Right lobe of liver (tissue), 6 donors: Measurements from ENCODE around the gene P2RY11. TPM values are rescaled to one million over a fixed set of nuclear protein-coding genes. Genes with fewer than 3 reads are reported as not detected.

Source experiments
- ATAC-seq, 4 donors: fragments of 200-7000 bp; cut with Tn5 transposase; one replicate each; pipeline ENCODE4 v1.9.1; 2020; ENCODE audit warnings: mild to moderate bottlenecking in 4 of 4, moderate library complexity in 4 of 4
- DNase-seq, 3 donors: peaks; one replicate each; pipeline ENCODE4 v3.0.0-alpha.2; 2020
- H3K27ac ChIP-seq, 3 donors: fragments of 200-600 bp; one replicate each; pipeline ENCODE4 v1.8.0; 2022
- H3K27me3 ChIP-seq, 2 donors: fragments of 200-600 bp; one replicate each; pipeline ENCODE4 v1.8.0; 2022
- H3K36me3 ChIP-seq, 4 donors: fragments of 200-600 bp; sonication (generic) in 1 of 4; one replicate each; pipeline versions ENCODE4 v1.5.1 to v1.8.0; 2017 to 2022; ENCODE audit warnings: control low read depth in 1 of 4
- H3K4me1 ChIP-seq, 4 donors: fragments of 200-600 bp; sonication (generic) in 1 of 4; one replicate each; pipeline versions ENCODE4 v1.5.1 to v1.8.0; 2017 to 2022; ENCODE audit warnings: control low read depth in 1 of 4
- H3K4me3 ChIP-seq, 3 donors: fragments of 200-600 bp; one replicate each; pipeline ENCODE4 v1.8.0; 2022
- H3K9me3 ChIP-seq, 4 donors: fragments of 200-600 bp; sonication (generic) in 1 of 4; one replicate each; pipeline versions ENCODE4 v1.5.1 to v1.8.0; 2017 to 2022; ENCODE audit warnings: control low read depth in 1 of 4
- POLR2A ChIP-seq: fragments of 450-650 bp; IDR thresholded peaks from one replicate; pipeline ENCODE4 v1.6.1; 2017; ENCODE audit warnings: antibody characterized with exemption, mild to moderate bottlenecking
- WGBS: methylation state at CpG from one replicate; pipeline ENCODE4 v1.1.6; 2018; ENCODE audit warnings: low coverage, low lambda C conversion rate; ENCODE audit not compliant: insufficient coverage; ENCODE audit errors: missing lambda C conversion rate; 5-methylcytosine and 5-hydroxymethylcytosine counted together
- intact Hi-C, 2 donors: fragments of 100-400 bp; cut with DNase I; formaldehyde crosslinking; loops; one replicate each; pipeline versions ENCODE4 v1.11.2 to v1.14.1; 2022
- total RNA-seq, 6 experiments: library from RNA; depleted of rRNA in 2 of 6; stranded (reverse); fragments of >200 nt in 2 of 6; fragmentation: NEBNext Ultra II Directional in 3 of 6; extraction: Animal tissue kit (Norgen Biotek cat#: 25700) in 3 of 6; gene quantifications; one replicate each; pipeline versions ENCODE4 v1.1.0 to v1.2.4, GENCODE V29; 2016 to 2023
- TF ChIP-seq, protein P1 (sequence below), 4 donors: fragments of 200-600 bp in 3 of 4; fragments of 450-650 bp in 1 of 4; IDR thresholded peaks; one replicate each; pipeline versions ENCODE4 v1.5.1 to v1.8.0; 2016 to 2022; ENCODE audit warnings: antibody characterized with exemption in 4 of 4, mild to moderate bottlenecking in 2 of 4
- donor health status: DM: no; HTN: yes; CAD: no.
- donor health status: DM: no; HTN: no; CAD: no.
- donor health status: DM: no; HTN: no; CAD: no.
- donor health status: DM: no; HTN: yes; CAD: no.
- donor health status: DM: no; HTN: yes; CAD: no.

P2RY11 gene
- total RNA-seq, 6 experiments from 2014 or later: 2.9 to 6.8 (median 5.0) TPM

DNA sequence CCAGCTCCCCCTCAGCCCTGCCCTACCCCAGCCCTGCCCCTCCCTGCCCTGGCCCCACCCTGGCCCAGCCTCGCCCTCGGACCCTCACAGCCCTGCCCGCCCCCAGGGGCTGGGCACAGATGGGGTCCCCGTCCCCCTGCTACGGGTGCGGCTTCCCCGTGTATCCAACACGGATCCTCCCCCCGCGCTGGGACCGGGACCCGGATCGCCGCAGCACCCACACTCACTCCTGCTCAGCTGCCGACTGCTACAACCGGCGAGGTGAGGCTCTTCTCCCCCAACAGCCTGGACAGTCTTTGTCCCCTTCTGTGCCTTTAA lies 20.2 kb upstream of the P2RY11 start:
- peak in 3 of 4 donors; percentile 0 to 1 (median 0) for ATAC-seq
- peak overlapping the region; percentile 11 to 56 (median 53) for H3K27ac ChIP-seq
- peaks cover 0 to 52% (median 15%) of the 10 kb centered on the region in 4 donors for H3K4me1 ChIP-seq
- peaks cover 5 to 24% (median 10%) of the 10 kb centered on the region in 4 donors for H3K36me3 ChIP-seq
- no peaks in the 10 kb centered on the region for H3K27me3 ChIP-seq
- peak overlapping the region in 1 of 3 donors; percentile 31 for H3K4me3 ChIP-seq
- no peak for DNase-seq
- no peaks in the 10 kb centered on the region for H3K9me3 ChIP-seq
- TF ChIP-seq, protein P1, sequence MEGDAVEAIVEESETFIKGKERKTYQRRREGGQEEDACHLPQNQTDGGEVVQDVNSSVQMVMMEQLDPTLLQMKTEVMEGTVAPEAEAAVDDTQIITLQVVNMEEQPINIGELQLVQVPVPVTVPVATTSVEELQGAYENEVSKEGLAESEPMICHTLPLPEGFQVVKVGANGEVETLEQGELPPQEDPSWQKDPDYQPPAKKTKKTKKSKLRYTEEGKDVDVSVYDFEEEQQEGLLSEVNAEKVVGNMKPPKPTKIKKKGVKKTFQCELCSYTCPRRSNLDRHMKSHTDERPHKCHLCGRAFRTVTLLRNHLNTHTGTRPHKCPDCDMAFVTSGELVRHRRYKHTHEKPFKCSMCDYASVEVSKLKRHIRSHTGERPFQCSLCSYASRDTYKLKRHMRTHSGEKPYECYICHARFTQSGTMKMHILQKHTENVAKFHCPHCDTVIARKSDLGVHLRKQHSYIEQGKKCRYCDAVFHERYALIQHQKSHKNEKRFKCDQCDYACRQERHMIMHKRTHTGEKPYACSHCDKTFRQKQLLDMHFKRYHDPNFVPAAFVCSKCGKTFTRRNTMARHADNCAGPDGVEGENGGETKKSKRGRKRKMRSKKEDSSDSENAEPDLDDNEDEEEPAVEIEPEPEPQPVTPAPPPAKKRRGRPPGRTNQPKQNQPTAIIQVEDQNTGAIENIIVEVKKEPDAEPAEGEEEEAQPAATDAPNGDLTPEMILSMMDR (IDR thresholded peaks at IDR 0.05): no peak
- no peak for TF ChIP-seq POLR2A
- 89% methylated on average over 11 of the region's 17 CpGs for WGBS
- intact Hi-C loops: no loop called here

DNA sequence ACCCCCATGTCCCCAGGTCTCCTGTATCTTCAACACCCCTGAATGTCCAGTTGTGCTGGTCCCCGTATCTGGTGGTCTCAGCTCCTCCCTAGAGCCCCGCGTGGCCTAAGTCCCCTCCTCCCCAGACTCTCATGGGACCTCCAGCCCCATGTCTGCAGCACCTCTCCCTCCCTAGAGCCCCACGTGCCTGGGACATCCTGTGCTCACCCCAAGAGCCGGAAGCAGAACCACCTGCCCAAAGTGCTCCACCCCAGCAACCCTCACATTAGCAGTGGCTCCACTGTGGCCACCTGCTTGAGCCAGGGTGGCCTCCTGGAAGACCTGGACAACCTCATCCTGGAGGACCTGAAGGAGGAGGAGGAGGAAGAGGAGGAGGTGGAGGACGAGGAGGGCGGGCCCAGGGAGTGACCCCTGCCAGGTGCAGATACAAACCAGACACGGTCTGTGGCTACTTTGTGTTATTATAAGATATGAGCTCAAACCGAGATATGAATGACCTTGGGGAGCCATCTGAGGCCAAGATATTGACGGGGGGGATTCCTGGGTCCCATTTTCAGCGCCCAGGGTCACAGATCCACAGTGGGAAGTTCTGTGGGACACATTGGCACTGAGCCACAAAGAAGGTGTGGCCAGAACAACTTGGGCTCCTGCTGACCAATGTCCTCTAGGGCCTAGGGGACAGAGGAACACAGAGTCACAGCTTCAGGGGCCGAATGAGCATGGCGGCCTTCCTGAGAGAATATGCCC lies 19.4 kb upstream of the P2RY11 start:
- TF ChIP-seq POLR2A: no peak
- TF ChIP-seq, protein P1 (IDR thresholded peaks at IDR 0.05): no peak
- 52% methylated on average over 8 of the region's 13 CpGs for WGBS
- ATAC-seq (no peak), DNase-seq (no peak)
- peak overlapping the region in 1 of 3 donors; percentile 56 for H3K27ac ChIP-seq
- intact Hi-C loops: no loop called here
- no peaks in the 10 kb centered on the region for H3K9me3 ChIP-seq
- H3K4me3 ChIP-seq: no peak overlapping the region
- no peaks in the 10 kb centered on the region for H3K27me3 ChIP-seq
- H3K4me1 ChIP-seq: peaks cover 0 to 57% (median 17%) of the 10 kb centered on the region in 4 donors
- peaks cover 5 to 24% (median 10%) of the 10 kb centered on the region in 4 donors for H3K36me3 ChIP-seq

DNA sequence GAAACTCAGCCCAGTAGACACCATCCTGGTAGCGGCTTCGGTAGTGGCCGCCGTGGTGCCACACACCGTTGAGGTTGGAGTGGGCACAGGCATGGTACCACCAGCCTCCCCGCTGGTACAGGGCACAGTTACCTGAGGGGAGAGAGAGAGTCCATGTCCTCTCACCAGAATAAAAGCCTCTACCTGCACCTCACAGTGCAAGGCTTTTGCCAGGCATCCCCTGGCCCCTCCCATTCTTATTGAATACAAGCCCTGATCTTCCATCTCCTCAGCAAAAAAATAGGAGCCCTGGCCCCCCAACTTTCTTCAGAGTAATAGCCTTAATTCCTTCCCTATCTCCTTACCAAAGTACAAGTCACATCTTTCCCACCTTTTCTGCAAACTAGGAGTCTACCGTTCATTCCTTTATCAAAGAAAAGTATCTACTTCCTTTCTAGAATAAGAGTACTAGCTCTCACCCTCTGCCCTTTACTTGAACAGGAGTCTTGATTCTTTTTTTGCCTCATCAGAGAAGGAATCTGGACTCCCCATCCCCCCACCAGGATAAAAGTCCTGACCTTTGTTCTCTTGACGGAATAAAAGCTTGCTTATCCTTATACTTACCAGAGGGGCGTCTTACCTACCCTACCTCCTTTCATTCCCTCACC lies 18.7 kb upstream of the P2RY11 start:
- Histone ChIP-seq H3K9me3 (no peaks in the 10 kb centered on the region), H3K4me3 (no peak overlapping the region), H3K4me1 (peaks cover 0 to 57% (median 17%) of the 10 kb centered on the region in 4 donors), H3K27ac (no peak overlapping the region), H3K27me3 (no peaks in the 10 kb centered on the region), H3K36me3 (peaks cover 5 to 24% (median 10%) of the 10 kb centered on the region in 4 donors)
- ATAC-seq (no peak), DNase-seq (no peak)
- WGBS: 46% methylated on average over 3 of the region's 9 CpGs
- intact Hi-C loops: no loop called here
- TF ChIP-seq, protein P1 (IDR thresholded peaks at IDR 0.05): no peak
- TF ChIP-seq POLR2A: peak; percentile 18

GRCh38 chr19:10093295-10094186 lies 18.0 kb upstream of the P2RY11 start:
- no peak overlapping the region for H3K27ac ChIP-seq
- H3K27me3 ChIP-seq: no peaks in the 10 kb centered on the region
- no peaks in the 10 kb centered on the region for H3K9me3 ChIP-seq
- ATAC-seq (no peak), DNase-seq (no peak)
- intact Hi-C loops: no loop called here
- peaks cover 5 to 24% (median 10%) of the 10 kb centered on the region in 4 donors for H3K36me3 ChIP-seq
- peaks cover 0 to 57% (median 17%) of the 10 kb centered on the region in 4 donors for H3K4me1 ChIP-seq
- TF ChIP-seq POLR2A: peak; percentile 22
- TF ChIP-seq, protein P1 (IDR thresholded peaks at IDR 0.05): no peak
- WGBS: 82% methylated on average over 18 of the region's 22 CpGs
- H3K4me3 ChIP-seq: no peak overlapping the region
